BJ (cell line): ENCODE results near the gene TTI1. TPM values are rescaled to one million over a fixed set of nuclear protein-coding genes. Genes with fewer than 3 reads are reported as not detected.

Experiments used
- CTCF ChIA-PET: fragments of 350-600 bp; formaldehyde crosslinking; extraction: SDS; loops from one replicate; lab custom pipeline; 2021; ENCODE audit warnings: antibody characterized with exemption, inconsistent platforms; lab: Yijun Ruan, JAX
- POLR2A ChIA-PET: fragments of 300-600 bp; sonication (Branson Sonifier 250); formaldehyde crosslinking; extraction: SDS; loops from one replicate; lab custom pipeline; 2021; ENCODE audit warnings: antibody characterized with exemption; lab: Charles Lee
- DNase-seq: peaks from one replicate; pipeline ENCODE4 v3.0.0-alpha.2; 2011; ENCODE audit warnings: low read depth
- H3K27me3 ChIP-seq: 2 replicates; pipeline ENCODE4 v1.6.0; 2011; ENCODE audit warnings: low read length; ENCODE audit not compliant: control insufficient read depth, insufficient read depth
- H3K36me3 ChIP-seq: 2 replicates; pipeline ENCODE4 v1.5.1; 2011; ENCODE audit warnings: low read length; ENCODE audit not compliant: control insufficient read depth, insufficient read depth
- H3K4me3 ChIP-seq: 2 replicates; pipeline ENCODE4 v1.5.1; 2011; ENCODE audit warnings: low read depth, mild to moderate bottlenecking, control low read depth, low read length
- polyA plus RNA-seq: library from polyadenylated mRNA; depleted of rRNA; stranded (reverse); fragments of >200 nt; gene quantifications from 2 replicates; pipeline ENCODE4 v1.2.3, GENCODE V29; 2011
- TF ChIP-seq, protein P1 (sequence below): IDR thresholded peaks from 2 replicates; pipeline ENCODE4 v1.5.1; 2011; ENCODE audit warnings: low read depth, mild to moderate bottlenecking, control low read depth, inconsistent platforms, low read length, moderate library complexity; ENCODE audit not compliant: insufficient read depth

Gene TTI1
- polyA plus RNA-seq, 1 experiment: 12.7 TPM

DNA sequence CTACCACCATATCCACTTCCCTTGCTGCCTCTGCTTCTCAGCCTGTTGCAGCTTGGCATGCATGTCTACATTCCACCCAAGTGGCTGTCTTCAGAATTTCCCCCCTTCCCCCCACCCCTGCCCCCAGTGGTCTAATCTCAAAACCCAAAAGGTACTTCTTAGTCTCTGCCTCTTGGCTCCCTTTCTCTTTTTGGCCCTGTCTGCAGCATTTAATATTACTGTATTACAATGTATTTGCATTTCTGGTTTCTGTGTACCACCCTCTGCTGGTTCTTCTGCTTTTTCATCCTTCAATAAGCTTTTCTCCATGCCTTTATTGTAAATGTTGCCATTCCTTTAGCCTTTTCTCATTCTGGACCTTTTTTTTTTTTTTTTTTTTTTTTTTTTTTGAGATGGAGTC is 43.3 kb upstream of the TTI1 start:
- CTCF ChIA-PET: interaction anchor here (0.8 to 17.0 kb wide), 5 partner anchors 9 to 153 kb away, joined by 3 to 260 read pairs (median 3); partner anchors contain the start of gene TGM2
- Histone ChIP-seq H3K36me3 (peaks cover 3% of the 10 kb centered on the region; the same call in 1 of the 2 replicates), H3K27me3 (no peaks in the 10 kb centered on the region), H3K4me3 (no peak overlapping the region)
- no peak for DNase-seq
- TF ChIP-seq, protein P1, sequence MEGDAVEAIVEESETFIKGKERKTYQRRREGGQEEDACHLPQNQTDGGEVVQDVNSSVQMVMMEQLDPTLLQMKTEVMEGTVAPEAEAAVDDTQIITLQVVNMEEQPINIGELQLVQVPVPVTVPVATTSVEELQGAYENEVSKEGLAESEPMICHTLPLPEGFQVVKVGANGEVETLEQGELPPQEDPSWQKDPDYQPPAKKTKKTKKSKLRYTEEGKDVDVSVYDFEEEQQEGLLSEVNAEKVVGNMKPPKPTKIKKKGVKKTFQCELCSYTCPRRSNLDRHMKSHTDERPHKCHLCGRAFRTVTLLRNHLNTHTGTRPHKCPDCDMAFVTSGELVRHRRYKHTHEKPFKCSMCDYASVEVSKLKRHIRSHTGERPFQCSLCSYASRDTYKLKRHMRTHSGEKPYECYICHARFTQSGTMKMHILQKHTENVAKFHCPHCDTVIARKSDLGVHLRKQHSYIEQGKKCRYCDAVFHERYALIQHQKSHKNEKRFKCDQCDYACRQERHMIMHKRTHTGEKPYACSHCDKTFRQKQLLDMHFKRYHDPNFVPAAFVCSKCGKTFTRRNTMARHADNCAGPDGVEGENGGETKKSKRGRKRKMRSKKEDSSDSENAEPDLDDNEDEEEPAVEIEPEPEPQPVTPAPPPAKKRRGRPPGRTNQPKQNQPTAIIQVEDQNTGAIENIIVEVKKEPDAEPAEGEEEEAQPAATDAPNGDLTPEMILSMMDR: no peak
- POLR2A ChIA-PET: no interaction called here

DNA sequence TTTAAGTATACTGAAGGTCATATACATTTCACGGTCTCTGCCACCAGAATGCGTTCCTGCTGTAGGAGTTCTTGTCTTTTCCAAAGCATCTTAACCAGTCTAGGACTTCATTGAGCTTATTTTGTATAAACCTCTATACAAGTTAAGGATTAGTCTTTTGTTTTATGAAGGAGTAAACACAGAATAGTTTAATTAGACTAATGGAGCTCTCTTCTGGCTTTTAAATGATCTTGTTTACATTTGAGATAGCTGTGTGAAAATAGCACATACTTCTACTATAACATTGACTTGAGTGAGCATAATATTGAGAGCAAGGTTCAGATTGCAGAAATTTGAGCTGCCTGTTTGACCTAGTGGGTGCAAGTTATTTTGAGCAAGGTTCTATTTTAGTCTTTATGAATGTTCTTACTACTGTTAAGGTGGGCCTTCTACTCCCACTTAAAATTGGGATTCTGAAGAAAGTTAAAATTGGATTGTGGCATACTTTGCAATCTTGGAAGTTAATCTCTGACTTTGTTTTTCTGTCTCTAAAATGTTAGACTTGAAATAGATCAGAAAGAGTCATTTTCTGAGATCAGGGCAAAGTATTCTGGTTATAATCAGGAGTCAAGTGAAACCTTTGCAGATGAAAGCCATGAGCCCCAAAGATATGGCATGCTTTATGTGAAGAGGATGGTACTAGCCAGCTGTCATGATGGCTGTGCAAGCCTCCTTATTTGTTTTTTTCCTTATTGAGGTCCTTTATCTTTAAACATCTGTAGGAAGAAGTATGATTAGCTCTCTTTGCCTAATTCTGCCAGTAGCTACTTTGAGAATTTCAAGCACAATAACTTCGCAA is 42.1 kb upstream of the TTI1 start:
- Histone ChIP-seq H3K27me3 (no peaks in the 10 kb centered on the region), H3K4me3 (no peak overlapping the region), H3K36me3 (peaks cover 3% of the 10 kb centered on the region)
- TF ChIP-seq, protein P1: no peak
- ChIA-PET POLR2A (no interaction called here), CTCF (interaction anchor here (0.8 to 17.0 kb wide), 15 partner anchors 9 to 333 kb away, joined by 3 to 260 read pairs (median 4); partner anchors contain the start of gene TGM2)
- DNase-seq: no peak

DNA sequence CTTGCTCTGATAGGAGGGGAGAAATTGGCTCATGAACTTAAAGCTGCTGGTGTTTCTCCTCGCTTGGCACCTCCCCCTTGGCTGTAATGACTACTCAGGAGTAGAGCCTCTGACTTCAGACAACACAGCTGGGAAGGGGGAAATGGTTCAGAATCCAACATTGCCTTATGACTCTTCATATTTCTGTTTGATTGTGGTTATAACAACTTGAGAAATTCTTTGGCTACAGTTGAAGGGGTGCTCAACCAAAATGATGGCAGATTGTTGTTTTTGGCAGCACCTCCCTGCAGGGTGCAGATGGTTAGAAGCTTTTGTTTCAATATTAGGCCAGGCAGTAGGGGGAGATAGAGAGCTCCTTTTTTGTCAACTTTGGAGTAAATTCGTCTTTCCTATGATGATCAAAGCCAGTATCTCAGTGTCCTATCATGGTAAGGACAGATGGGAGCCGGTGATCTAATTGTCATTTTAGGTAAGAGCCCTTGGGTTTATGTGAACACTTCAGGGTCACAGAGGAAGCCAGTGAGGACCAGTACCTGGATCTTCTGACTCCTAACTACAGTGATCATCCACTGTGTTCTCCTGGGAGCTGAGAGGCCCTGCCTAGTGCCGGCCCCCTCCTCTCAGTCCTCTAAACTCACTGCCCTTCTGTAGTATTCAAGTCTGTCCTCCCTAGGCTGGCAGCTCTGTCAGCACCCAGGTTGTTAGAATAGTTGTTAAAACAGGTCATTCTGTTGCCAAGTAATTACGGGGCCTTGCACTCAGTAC is 40.2 kb upstream of the TTI1 start:
- POLR2A ChIA-PET: interaction anchor here (0.6 to 0.8 kb wide), 2 partner anchors 144 to 335 kb away, joined by 3 to 4 read pairs; no protein-coding TSS in a partner anchor
- TF ChIP-seq, protein P1: peak; percentile 76
- peak; percentile 77 for DNase-seq
- CTCF ChIA-PET: interaction anchor here (0.5 to 17.0 kb wide), 35 partner anchors 10 to 509 kb away, joined by 3 to 260 read pairs (median 5); partner anchors contain the start of gene TGM2
- no peak overlapping the region for H3K4me3 ChIP-seq
- no peaks in the 10 kb centered on the region for H3K27me3 ChIP-seq
- peaks cover 5% of the 10 kb centered on the region for H3K36me3 ChIP-seq

DNA sequence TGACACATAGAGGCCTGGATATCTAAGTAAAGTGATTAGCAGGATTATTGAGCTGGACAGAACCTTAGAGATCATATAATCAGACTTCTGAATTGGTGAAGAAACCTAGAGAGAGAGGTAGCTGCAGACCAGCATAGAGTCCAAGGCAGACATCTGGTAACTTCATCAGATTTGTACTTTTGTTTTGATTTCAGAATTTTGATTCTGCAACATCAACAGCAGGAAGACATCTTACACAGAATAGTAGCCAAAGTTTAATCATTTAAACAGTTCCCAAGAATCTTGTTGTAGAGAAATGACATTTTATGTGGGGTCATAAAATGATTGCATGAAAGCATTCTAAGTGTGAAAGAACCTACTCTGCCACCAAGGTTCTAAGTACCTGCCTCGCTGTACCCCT is 39.6 kb upstream of the TTI1 start:
- ChIA-PET CTCF (interaction anchor here (0.5 to 17.0 kb wide), 34 partner anchors 9 to 509 kb away, joined by 3 to 260 read pairs (median 5); partner anchors contain the start of gene TGM2), POLR2A (interaction anchor here (0.6 to 0.8 kb wide), 2 partner anchors 145 to 336 kb away, joined by 3 to 4 read pairs; no protein-coding TSS in a partner anchor)
- DNase-seq: no peak
- Histone ChIP-seq H3K36me3 (peaks cover 4% of the 10 kb centered on the region), H3K27me3 (no peaks in the 10 kb centered on the region), H3K4me3 (no peak overlapping the region)
- TF ChIP-seq, protein P1: no peak
